AG09309 (cell line): Measurements from ENCODE around the gene SSC5D.

ENCODE experiments used
- DNase-seq: peaks from one replicate; pipeline ENCODE4 v3.0.0-alpha.2; 2010; ENCODE audit warnings: low read depth
- H3K4me3 ChIP-seq: 2 replicates; pipeline ENCODE4 v1.5.1; 2011; ENCODE audit warnings: mild to moderate bottlenecking, low read depth, low read length, moderate library complexity; ENCODE audit not compliant: control insufficient read depth
- TF ChIP-seq, protein P1 (sequence below): IDR thresholded peaks from 2 replicates; pipeline ENCODE4 v1.5.1; 2011; ENCODE audit warnings: mild to moderate bottlenecking, low read depth, low read length, inconsistent platforms; ENCODE audit not compliant: insufficient read depth, control insufficient read depth; ENCODE audit errors: missing control alignments

Gene SSC5D

DNA sequence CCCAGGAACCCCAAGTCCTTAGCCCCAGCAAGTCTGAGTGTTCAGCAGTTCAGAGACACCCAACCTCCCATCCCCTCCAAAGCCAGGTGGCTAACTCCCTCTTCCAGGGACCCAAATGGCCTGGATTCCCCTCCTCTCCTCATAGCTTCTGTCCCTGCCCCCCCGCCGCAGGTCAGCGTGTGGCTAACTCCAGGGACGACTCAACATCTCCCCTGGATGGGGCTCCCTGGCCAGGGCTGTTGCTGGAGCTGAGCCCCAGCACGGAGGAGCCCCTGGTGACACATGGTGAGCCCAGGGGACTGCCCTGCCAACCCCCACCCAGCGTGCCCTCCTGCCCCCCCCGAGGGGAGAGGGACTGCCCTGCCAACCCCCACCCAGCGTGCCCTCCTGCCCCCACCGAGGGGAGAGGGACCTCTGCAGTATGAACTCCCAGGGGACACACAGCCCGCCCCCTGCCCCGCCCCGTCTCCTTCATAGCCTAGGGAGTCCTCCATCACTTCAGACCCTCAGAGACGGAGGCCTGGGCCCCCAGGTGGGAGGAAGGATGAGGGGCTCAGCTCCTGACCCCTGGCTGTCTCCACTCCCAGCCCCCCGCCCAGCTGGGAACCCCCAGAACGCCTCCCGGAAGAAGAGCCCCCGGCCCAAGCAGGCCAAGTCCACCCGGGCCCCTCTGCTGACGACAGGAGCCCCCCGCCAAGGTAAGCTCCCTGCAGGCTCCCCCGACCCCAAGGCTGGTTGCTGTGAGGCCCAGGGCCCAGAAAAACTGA is 1.7 kb downstream of the SSC5D start:
- DNase-seq = no peak
- peak overlapping the region; percentile 9 for H3K4me3 ChIP-seq
- TF ChIP-seq, protein P1, sequence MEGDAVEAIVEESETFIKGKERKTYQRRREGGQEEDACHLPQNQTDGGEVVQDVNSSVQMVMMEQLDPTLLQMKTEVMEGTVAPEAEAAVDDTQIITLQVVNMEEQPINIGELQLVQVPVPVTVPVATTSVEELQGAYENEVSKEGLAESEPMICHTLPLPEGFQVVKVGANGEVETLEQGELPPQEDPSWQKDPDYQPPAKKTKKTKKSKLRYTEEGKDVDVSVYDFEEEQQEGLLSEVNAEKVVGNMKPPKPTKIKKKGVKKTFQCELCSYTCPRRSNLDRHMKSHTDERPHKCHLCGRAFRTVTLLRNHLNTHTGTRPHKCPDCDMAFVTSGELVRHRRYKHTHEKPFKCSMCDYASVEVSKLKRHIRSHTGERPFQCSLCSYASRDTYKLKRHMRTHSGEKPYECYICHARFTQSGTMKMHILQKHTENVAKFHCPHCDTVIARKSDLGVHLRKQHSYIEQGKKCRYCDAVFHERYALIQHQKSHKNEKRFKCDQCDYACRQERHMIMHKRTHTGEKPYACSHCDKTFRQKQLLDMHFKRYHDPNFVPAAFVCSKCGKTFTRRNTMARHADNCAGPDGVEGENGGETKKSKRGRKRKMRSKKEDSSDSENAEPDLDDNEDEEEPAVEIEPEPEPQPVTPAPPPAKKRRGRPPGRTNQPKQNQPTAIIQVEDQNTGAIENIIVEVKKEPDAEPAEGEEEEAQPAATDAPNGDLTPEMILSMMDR = no peak

DNA sequence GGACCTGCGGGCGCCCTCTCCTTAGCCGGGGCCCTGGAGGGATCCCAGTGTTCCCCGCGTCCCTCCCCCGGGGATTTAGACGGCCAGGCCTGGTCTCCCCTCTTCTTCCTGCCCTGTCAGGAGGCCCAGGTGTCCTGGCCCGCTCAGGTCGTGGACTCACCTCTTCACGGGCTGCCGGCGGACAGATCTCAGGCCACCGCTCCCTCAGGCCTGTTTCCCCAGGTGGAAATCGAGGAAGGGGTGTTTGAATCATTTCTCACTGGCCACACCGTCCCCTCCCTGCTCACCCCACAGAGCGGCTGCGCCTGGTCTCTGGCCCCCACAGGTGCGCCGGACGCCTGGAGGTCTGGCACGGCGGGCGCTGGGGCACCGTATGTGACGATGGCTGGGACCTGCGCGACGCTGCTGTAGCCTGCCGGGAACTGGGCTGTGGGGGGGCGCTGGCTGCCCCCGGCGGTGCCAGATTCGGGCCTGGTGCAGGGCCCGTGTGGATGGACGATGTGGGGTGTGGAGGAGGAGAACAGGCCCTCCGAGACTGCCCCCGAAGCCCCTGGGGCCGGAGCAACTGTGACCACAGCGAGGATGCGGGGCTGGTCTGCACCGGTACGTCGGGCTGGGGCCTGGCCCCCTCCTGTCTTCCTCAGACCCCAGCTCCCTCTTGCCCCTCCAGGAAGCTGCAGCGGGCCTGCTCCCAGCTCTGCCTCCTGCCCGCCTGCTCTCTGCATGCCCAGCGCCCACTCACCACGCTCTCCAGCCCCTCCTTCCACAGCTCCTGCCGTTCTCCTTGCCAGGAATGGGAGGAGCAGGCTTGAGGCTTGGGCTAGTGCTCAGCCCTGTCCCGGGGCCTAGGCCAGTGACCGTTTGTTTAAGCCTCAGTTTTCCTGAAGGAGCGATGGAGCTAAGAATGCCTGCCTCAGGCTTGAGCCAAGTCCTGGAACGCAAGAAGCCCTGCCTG is 2.5 kb downstream of the SSC5D start:
- H3K4me3 ChIP-seq = no peak overlapping the region
- DNase-seq = no peak
- TF ChIP-seq, protein P1 = no peak

GRCh38 chr19:55491546-55492360 is 3.5 kb downstream of the SSC5D start:
- TF ChIP-seq, protein P1 = no peak
- DNase-seq = no peak
- H3K4me3 ChIP-seq = no peak overlapping the region

GRCh38 chr19:55492362-55492944 is 4.2 kb downstream of the SSC5D start:
- no peak for DNase-seq
- TF ChIP-seq, protein P1 = no peak
- H3K4me3 ChIP-seq = no peak overlapping the region

GRCh38 chr19:55493052-55493644 is 4.9 kb downstream of the SSC5D start:
- DNase-seq = no peak
- H3K4me3 ChIP-seq = peak overlapping the region; percentile 50
- TF ChIP-seq, protein P1 = no peak

GRCh38 chr19:55493645-55494171 is 5.5 kb downstream of the SSC5D start:
- TF ChIP-seq, protein P1 = no peak
- peak overlapping the region; percentile 50 for H3K4me3 ChIP-seq
- no peak for DNase-seq
